NCI-H526 treated with DMSO at 0.1 percent for 48 hours (cell line): ENCODE results near the gene PLEKHO1.
"Not testable (repeated sequence)": the region's sequence is repeated elsewhere in the genome, so short reads cannot be mapped to it uniquely, and the experiment has no call there.

ENCODE experiments used
- DNase-seq: peaks from one replicate; lab custom pipeline; 2025; lab: John Stamatoyannopoulos, UW

Gene PLEKHO1

DNA sequence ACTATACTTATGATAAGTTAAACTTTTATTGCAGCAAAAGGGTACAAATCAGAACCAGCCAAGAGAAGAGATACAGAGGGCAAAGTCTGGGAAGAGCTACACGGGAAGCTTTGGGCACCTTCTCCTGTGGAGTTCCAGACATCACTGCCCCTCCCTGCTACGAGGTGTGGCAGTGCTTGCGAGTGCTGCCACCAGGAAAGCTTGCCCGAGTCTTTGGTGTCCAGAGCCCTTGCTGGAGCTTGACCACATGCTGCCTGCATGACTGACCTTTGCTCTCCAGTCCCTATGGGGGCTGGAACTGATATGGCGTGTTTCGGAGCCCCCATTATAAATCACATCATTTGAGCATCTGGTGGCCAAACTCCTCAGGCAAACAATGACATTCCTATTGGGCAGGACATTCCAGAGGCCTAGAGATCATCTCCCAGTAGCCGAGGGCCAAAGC lies 23.4 kb downstream of the PLEKHO1 start:
- no peak for DNase-seq

DNA sequence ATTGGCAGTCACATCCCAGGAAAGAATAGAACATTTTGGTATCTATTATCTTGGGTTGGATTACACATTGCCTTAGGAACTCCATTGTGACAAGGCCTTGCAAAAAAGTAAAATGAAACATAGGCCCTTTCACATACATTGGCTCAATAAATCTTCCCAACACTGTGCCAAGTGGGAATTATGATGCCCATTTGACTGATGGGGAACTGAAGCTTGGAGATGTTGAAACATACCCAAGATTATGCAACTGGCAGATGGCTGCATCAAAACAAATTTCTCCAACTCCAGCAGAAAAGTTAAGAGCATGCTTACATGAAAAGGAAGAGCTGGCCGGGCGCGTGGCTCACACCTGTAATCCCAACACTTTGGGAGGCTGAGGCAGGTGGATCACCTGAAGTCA lies 26.9 kb downstream of the PLEKHO1 start:
- no peak for DNase-seq

DNA sequence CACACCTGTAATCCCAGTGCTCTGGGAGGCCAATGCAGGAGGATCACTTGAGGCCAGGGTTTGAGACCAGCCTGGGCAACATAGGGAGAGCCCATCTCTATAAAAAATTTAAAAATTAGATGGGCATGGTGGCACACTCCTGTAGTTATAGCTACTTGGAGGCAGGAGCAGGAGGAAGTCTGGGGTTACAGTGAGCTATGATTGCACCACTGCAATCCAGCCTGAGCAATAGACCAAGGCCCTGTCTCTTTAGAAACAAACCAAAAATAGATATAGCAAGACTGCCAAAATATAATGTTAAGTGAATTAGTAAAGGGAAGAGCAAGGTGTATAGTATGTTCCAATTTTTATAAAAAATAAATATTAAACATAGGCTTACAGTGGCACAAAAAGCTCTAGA lies 28.8 kb downstream of the PLEKHO1 start:
- DNase-seq = no peak

DNA sequence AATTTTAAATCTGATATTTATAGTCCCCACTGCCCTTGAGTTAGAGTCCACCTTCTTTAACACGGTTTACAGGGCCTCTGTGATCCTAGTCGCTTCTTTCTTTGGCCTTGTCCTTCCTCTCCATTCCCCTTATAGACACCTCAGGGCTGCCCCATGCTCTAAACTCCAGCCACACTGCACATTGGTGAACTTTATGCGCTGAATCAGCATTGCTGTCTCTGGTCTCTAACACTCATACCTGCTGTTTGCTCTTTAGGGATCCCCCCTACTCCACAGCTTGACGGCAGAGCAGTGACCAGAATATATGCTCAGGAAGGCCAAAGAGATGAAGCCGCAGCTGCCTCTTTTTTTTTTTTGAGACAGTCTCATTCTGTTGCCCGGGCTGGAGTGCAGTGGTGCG lies 30.2 kb downstream of the PLEKHO1 start:
- no peak for DNase-seq

DNA sequence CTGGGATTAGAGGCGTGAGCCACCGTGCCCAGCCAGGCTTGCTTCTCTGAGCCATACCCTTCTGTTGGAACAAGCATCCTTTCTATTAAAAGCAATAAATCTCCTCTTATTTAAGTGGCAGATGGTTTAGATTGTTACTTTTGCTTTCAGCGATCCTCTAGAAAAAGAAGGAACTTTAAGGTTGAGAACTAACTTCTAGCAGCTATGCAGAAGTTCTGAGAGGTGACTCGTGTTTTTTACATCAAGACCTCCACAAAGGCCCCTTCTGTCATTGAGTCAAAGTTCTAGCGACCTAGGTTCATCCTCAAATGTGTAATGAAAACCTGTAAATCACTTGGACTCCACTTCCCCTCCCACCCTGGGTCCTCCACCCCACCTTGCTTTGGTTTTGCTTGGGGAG lies 30.8 kb downstream of the PLEKHO1 start:
- DNase-seq = no peak

DNA sequence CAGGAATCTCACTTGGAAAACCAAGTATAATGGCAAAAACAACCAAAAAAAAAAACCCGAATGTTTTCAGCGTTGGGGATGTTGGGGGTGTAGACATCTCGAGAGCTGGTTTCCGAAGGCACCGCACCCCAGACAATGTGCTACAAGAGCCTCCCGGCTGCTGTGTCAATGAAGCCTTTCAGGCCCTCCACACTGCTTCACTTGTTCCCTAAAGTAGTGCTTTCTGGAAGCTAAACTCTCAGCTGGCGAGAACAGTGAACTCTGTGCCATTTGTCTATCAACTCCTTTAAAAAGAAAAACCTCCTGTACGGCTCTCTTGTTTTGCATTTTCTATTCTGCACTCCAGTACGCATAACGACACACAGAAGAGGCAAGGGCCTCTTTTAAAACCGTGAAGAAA lies 32.5 kb downstream of the PLEKHO1 start:
- DNase-seq = no peak

DNA sequence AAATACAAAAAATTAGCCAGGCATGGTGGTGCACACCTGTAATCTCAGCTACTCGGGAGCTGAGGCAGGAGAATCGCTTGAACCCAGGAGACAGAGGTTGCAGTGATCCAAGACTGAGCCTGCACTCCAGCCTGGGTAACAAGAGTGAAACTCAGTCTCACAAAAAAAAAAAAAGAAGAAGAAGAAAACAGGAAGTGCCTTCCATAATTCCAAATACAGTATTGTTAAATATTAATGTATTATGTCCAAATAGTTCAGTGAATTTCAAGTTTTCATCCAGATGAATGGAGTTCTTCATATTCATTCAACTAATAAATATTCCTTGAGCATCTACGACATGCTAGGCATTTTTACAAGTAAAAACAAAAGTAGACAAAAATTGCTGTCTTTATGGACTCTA lies 33.3 kb downstream of the PLEKHO1 start:
- DNase-seq = no peak

DNA sequence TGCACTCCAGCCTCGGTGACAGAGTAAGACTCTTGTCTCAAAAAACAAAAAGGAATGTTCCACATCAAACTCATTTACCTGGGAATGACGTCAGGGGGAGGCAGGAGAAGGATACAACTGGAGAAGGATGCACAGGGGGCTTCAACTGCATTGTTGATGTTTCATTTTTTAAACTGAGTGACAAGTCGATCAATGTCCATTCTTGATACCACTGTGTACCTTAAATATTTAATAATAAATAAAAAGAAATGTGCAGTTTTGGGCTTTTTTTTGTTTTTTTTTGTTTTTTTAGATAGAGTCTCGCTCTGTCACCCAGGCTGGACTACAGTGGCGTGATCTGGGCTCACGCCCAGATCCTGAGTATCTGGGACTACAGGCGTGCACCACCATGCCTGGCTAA lies 35.8 kb downstream of the PLEKHO1 start:
- no peak for DNase-seq

DNA sequence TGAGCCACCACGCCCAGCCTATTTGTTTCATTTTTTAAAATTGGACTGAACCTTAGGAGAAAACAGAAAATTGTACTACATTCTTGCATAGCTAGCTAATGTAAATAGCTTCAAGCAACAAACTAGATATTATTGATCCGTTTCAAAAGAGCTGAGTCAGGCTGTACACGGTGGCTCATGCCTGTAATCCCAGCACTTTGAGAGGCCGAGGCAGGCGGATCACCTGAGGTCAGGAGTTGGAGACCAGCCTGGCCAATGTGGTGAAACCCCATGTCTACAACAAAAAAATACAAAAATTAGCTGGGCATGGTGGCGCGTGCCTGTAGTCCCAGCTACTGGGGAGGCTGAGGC lies 36.7 kb downstream of the PLEKHO1 start:
- not testable (repeated sequence) for DNase-seq

DNA sequence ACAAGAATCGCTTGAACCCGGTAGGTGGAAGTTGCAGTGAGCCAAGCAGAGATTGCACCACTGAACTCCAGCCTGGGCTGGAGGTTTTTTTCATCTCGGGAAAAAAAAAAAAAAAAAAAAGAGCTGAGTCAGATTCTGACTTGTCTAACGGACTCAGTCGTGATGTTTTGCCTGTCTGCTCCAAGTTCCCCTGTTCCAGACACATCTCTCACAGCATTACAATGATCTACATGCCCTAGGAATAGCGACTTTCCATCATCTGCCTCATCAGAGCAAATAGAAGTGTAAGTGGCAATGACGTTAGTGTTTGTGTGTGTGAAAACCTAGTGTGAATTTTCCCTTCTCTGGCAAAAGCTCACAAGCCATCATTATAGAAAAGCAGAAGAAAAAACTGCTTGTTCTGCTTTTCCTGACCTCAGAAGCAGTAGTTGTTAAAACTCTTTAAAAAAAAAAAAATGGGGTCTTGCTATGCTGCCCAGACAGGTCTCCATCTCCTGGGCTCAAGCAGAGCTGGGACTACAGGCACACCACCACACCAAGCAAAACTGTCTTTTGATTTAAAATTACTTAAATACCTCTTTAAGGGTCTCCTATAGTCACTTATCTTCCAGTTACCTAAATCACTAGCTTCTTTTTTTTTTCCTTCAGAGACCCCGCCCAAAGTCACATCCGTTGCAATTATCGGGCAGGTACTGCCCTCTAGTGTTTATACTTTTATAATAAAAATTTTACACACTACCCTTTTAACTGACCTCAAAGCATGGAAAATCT lies 37.3 kb downstream of the PLEKHO1 start:
- DNase-seq = peak; percentile 67

DNA sequence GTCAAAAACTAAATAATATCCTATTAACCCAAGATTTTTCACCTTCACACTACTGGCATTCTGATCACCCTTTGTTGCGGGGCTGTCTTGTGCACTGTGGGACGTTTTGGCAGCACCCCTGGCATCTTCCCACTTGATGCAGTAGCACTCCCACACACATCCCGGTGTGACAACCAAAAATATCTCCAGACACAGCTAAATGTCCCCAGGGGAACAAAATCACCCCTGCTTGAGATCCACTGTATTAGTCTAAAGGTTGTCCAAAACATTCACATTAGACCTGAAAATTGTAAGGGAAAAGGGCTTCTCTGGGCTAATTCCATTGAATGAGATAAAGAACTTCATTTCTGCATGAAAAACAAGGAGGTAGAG lies 37.8 kb downstream of the PLEKHO1 start:
- DNase-seq = no peak

DNA sequence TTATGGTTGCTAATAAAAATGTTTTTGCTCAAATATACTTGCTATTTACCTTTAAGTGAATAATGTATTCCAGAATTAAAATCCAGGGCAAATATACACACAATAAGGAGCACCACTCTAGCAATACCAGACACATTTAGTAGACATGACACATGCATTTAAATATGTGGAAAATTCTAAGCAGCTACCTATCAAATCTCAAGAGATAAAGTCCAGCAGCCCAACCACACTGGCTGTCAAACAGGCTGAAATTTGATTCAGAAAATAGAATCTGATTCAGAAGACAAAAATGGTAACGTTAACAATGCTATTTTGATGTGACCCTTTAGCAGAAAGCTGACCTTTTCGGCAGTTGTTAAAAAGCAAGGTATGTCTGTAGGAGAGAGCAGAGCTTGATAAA lies 42.3 kb downstream of the PLEKHO1 start:
- DNase-seq = no peak

DNA sequence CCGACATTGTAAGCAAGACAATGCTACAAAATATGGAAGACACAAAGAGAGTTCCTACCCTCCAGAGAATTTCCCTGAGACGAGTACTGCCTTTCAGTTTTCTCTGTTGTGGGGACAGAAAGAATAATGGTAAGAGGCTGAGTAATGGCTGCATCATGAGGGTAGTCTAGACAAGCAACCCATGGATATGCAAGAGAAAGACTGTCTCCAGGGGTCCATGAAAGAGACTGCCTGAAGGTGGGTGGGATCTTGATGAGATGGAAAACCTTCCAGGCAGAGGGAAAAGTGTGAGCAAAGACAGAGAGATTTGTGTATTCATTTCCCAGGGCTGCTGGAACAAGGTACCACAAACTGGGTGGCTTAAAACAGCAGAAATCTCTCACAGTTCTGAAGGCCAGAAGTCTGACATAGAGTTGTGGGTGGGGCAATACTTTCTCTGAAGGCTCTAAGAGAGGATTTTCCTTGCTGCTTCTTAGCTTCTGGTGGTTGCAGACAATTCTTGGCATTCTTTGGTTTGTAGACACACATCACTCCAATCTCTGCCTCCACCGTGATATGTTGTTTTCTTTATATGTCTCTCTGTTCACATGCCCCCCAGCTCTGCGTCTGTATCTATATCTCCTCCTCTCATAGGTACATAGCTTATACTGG lies 44.8 kb downstream of the PLEKHO1 start:
- DNase-seq = no peak

DNA sequence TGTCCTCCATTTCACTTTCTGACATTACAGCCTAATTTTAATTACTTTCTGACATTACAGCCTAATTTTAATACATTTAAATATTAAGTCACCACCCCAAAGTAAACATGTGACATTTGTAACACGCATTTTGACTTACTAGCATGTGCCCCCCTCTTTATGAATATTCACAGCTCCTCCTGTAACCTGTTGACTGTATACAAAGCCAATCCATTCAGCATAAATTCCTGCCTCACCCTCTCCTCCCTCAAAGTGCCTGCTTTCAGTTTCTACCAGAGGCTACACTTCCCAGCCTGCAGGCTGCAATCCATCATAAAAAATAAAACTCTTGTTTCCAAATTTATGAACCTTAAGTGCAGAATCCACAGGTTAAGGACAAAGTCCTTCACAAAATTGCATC lies 46.7 kb downstream of the PLEKHO1 start:
- DNase-seq = no peak

DNA sequence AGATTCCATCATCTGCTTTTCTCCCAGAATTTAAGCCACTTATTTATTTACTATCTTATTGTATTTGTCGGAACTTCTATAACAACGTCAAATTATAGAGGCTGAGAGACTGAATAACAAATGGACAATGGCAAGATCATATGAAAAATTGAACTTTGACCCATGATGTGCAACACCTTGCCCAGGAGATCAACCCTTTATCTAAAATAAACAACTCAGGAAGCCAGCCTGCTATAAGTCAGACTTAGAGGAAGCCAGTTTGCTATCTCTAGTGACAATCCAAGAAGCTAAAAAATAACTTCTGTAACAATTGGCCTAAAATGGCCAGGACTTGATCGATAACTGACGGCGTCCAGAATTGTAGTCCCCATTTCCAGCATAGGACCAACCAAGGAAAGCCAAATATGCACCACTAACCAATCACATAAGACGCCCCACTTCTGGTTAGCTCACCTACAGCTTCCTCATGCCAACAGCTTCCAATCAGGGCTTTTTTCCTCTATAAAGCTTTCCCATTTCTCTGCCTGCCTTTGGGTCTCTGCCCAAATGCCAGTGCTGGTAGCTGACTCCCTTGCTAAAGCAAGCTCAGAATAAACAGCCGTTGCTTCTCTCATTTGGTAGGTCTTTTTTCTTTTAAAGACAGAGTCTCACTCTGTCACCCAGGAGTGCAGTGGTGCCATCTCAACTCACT lies 57.7 kb downstream of the PLEKHO1 start:
- no peak for DNase-seq

DNA sequence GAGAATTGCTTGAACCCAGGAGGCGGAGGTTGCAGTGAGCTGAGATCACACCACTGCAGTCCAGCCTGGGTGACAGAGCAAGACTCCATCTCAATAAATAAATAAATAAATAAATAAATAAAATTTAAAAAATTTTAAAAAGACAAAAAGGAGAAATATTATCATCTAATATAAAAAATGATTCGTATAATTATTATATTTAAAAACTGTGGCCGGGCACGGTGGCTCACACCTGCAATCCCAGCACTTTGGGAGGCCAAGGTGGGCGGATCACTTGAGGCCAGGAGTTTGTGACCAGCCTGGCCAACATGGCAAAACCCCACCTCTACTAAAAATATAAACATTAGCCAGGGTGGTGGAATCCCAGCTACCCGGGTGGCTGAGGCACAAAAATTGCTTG lies 58.7 kb downstream of the PLEKHO1 start:
- DNase-seq = not testable (repeated sequence)
